HG02938 (cell line): ENCODE data around the gene FGF12.
"Not testable (repeated sequence)": the region's sequence is repeated elsewhere in the genome, so short reads cannot be mapped to it uniquely, and the experiment has no call there.

Source experiments
- ATAC-seq: cut with Tn5 transposase; IDR thresholded peaks from one replicate; pipeline ENCODE4 v1.9.1; 2021; ENCODE audit warnings: mild to moderate bottlenecking, moderate library complexity; ENCODE audit not compliant: unreplicated experiment

The FGF12 gene

GRCh38 chr3:192607798-192608197 lies 119.5 kb downstream of the FGF12 start:
- ATAC-seq: no peak

- ATAC-seq: no peak
Observed at GRCh38 chr3:192597913-192598312, 129.4 kb downstream of the FGF12 start.

- ATAC-seq: no peak
Observed at GRCh38 chr3:192597506-192597905, 129.8 kb downstream of the FGF12 start.

GRCh38 chr3:192578729-192579128 lies 148.6 kb downstream of the FGF12 start:
- ATAC-seq: no peak

- ATAC-seq: no peak
Observed at GRCh38 chr3:192577811-192578210, 149.5 kb downstream of the FGF12 start.

- no peak for ATAC-seq
Observed at GRCh38 chr3:192577271-192577670, 150.1 kb downstream of the FGF12 start.

GRCh38 chr3:192576704-192577103 lies 150.6 kb downstream of the FGF12 start:
- not testable (repeated sequence) for ATAC-seq

GRCh38 chr3:192575879-192576506 lies 151.3 kb downstream of the FGF12 start:
- no peak for ATAC-seq

- ATAC-seq: no peak
Observed at GRCh38 chr3:192573240-192573639, 154.1 kb downstream of the FGF12 start.

GRCh38 chr3:192570821-192571791 lies 156.2 kb downstream of the FGF12 start:
- no peak for ATAC-seq

GRCh38 chr3:192570315-192570714 lies 157.0 kb downstream of the FGF12 start:
- no peak for ATAC-seq

- peak; percentile 86 for ATAC-seq
Observed at GRCh38 chr3:192566706-192567290, 160.5 kb downstream of the FGF12 start.

- no peak for ATAC-seq
Observed at GRCh38 chr3:192564611-192565010, 162.7 kb downstream of the FGF12 start.

GRCh38 chr3:192563417-192563816 lies 163.9 kb downstream of the FGF12 start:
- ATAC-seq: no peak

- ATAC-seq: no peak
Observed at GRCh38 chr3:192553707-192554106, 173.6 kb downstream of the FGF12 start.

- no peak for ATAC-seq
Observed at GRCh38 chr3:192550356-192550755, 177.0 kb downstream of the FGF12 start.

GRCh38 chr3:192545333-192545732 lies 182.0 kb downstream of the FGF12 start:
- no peak for ATAC-seq

- ATAC-seq: no peak
Observed at GRCh38 chr3:192543163-192543562, 184.2 kb downstream of the FGF12 start.

GRCh38 chr3:192516820-192517219 lies 210.5 kb downstream of the FGF12 start:
- ATAC-seq: no peak

GRCh38 chr3:192515664-192516045 lies 211.7 kb downstream of the FGF12 start:
- ATAC-seq: no peak

- no peak for ATAC-seq
Observed at GRCh38 chr3:192514754-192515663, 212.3 kb downstream of the FGF12 start.
